Activated CD4-positive, CD25-positive, alpha-beta regulatory T cell treated with anti-CD3 and anti-CD28 coated beads, Interleukin-2, amount 50 U/mL, for 16 hours (primary cell): ENCODE measurements around the gene MARCOL.

Experiments
- DNase-seq: peaks from one replicate; pipeline ENCODE4 v3.0.0-alpha.2; 2020; ENCODE audit warnings: low read depth, low spot score

Gene MARCOL, protein sequence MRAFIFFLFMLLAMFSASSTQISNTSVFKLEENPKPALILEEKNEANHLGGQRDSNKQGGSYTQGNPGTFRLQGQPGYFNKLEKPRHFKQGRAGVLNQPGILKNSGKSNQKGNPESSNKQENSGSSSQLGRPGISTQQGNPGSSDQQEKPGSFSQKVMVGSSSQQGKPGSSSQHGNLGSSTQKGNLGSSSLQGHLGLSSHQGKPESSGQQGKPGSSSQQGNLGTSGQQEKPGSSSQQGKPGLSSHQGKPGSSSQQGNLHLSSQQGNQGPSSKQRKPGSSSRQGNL

DNA sequence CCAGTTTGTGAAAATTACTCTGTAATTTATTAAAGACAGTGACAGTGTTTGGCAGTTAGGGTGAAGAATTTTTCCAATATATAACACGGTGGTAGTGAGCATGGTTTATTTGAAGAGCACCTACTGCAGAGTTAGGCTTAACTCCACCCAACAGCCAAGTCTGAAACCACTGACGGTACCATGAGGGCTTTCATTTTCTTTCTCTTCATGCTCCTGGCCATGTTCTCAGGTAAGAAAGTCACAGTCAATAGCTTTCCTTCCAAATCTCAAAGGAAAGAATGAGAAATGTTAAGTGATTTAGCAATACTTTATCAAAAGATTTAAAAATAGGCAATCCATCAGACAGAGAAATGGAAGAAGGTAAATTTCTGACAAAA is at the start of gene MARCOL:
Gene MARCOL, plus strand, starts transcription at position 108 of the 377 bp plus-strand sequence. Its CDS starts 73 bp downstream, at position 181.
- no peak for DNase-seq

DNA sequence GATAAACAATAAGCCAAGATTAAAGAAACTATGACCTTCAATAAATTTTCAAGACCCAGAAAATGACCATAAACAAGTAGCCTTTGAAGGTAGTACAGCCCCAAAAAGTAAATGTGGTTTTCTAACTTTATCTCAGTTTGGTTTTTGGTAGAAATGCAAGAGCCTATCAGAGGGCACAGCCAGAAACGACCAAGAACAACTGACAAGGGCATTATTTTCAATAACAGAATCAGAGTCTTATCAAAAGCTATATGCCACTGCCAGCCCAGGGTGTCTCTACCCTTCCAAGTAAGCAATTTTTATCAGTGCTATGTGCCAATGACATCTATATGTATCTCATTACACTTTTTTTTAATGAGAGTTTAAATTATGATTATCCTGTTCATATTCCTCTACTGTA is 47.3 kb upstream of the MARCOL start:
- DNase-seq: no peak

DNA sequence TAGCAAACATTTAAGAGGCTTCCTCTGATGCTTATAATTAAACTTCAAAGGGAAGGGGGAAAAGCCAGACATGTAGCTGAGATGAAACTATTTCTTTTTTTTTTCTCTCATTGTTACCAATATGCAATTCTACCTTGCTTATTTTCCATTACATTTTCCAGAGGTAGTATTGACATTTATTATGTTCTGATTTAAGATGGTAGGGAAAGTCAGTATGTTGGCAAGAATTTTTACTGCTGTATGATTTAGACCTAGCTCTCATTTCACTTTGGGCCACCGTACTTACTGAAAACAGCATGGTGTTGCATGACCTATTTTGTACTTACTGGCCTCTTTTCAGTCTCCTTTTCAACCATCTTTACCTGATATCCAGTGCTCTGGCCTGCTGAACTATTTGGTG is 45.1 kb upstream of the MARCOL start:
- no peak for DNase-seq

DNA sequence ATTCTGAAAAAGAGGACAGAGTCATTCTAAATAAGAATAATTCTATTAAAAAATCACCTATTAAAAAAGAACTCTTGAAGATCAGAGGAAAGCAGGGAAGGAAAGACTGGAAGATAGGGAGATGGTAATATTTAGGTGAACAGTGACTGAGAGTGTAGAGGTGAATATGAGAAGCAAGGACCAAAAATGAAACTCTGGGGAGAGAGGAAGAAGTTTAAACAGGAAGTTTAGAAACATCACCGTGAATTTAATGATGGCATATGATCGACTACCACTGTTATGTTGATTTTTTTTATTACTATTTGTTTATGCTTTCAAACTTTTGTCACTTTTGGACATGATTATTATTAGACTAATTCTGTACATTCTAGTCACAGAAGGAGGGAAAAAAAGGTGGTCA is 37.2 kb upstream of the MARCOL start:
- no peak for DNase-seq

DNA sequence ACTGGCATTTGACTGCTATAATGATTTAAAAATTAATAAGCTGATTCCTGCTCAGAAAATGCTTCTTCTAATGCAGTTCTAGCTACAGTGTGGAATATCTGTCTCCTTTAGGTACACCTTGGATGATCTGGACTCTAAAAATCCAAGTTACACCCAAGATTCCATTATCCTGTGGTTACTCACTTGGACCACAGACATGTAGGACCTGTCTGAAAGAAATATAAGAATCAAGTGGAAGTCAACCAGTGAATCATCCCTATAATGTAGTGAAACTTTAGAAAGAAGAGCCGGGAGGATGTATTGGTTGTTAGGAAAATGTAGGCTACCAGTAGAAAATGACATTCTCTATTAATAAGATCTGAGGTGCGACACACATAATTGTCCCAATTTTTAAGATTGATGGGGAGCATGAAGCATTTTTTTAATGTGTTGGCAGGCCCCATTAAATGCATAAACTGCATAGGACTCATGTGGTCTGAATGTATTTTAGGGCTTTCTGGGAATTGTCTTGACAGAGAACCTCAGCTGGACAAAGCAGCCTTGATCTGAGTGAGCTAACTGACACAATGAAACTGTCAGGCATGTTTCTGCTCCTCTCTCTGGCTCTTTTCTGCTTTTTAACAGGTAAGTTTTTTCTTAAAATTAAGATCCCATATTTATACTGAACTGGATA is 35.7 kb upstream of the MARCOL start, which contains the start of gene SPINK6:
Gene SPINK6, plus strand, starts transcription at position 512 of the 673 bp plus-strand sequence. Its CDS starts 55 bp downstream, at position 567.
- DNase-seq: no peak

DNA sequence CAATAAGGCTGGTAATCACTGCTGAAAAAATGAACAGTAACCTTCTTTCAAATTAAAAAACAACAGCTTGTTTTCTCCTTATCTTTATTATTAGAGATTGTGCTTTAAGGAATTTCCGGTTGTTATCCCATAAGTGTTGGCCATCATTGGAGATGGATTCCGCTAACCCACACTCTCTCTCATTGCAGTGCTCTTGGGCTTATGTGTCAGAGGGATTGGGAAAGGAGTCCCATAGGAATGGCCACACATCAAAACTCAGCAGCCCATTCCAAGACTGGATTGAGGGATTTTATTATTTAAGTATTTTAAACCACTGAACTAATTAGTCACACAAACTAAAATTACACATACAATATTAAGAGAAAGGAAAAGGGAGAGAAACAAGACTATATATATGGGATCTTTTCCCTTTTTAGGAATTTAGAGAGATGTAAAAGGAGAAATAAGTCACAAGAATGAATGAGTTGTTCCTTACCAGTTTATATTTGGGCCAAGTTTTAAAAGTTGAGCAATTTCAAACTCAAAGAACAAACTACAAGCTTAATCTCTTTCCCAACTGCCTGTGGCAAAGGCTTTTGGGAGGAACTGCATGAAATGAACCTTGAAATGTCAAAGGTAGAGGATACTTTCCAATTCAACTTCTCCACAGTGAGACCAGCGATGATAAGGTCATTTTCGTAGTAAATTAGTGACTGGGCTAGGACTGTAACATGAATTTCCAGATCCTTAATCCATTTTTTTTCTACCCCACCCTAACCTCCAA is 33.1 kb upstream of the MARCOL start:
- DNase-seq: no peak

DNA sequence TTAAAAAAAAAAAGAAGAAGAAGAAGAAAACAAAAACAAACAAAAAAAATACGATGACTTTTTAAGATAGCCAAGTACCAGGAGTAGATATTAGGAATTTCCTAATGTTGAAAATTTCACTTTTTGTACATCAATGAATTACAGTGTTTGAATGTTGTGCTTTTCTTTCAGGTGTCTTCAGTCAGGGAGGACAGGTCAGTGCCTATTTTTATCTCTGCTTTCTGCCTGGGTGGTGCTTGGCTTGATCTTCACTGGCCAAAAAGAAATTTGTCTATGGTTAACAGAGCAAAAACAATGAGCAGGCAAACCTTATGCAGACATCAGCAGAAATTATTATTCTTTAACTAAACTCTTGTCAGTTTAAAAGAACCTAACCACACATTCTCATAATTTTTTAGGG is 32.5 kb upstream of the MARCOL start:
- no peak for DNase-seq

DNA sequence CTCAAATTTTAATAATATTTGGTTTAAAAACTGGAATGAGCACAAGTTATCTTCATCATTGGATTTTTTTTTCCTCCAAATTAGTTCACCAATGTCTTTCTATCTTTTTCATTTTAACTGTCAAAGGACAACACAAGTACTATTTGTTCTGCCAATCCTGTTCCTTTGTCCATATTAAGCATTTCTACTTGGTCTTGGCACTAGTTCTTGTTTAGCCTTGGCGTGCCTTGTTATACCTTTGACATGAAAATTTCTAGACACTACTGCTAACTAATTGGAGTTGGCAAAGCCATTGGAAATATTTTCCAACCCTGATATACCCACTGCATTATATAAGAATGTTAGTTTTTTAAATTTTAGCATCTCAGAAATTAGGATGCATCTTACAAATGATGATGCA is 31.7 kb upstream of the MARCOL start:
- DNase-seq: no peak

DNA sequence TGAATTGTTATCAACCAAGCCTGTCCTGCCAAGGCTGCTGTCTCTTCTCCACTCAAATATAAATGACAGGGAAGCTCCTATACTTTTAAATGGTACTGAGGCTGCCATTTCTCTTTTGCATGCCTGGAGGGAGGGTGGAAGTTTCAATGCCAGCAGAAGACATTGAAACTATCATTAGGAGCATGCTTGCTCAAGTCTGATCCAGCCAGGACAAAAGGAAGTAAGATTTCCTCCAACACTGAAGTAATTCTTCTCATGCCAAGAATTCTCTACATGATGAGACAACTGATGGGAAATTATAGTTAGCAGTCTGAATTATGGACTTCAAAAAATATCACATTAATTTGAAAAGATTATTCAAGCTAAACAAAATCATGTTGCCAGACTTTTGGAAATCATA is 30.1 kb upstream of the MARCOL start:
- no peak for DNase-seq

DNA sequence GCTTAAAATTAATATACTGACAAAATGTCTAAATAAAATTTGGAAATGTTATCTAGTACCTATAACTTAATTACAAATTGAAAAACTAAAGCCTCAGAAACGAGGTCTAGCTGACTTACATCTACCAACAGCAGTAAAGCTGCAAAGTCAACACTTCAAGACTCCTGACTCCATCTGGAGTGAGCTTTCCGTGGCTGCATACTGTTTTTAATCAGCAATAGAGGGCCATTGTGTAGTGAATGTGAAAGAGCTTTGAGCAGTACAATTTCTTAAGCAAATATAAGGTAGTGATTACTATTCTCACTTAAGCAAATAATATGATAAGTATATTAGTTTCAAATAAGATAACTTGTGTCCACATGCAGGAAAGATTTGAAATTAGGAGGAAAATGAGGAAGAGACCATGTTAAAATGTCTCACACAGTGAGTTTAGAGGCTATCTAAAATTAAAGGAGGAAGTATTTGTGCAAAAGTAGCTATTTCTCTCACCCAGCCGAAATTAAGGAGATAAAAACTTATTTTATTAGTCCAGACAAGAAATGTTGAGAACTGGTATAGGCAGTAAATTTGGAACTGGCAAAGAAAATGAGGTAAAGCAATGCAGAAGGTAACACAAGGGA is 29.1 kb upstream of the MARCOL start:
- DNase-seq: no peak

DNA sequence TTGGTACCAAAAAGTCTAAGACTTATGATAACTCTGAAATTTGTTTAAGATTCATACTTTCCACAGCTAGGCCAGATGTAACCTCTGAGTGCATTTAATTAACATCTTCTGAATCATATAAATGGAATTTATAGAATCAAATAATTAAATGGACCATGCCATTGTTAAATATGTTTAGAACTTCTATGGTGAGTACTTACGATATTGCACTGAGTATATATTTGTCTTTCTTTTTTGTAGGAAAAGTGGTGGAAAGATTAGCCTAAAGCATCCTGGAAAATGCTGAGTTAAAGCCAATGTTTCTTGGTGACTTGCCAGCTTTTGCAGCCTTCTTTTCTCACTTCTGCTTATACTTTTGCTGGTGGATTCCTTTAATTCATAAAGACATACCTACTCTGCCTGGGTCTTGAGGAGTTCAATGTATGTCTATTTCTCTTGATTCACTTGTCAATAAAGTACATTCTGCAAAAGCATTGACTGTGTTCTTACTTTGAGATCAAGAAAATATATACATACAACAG is 23.6 kb upstream of the MARCOL start:
- DNase-seq: no peak

DNA sequence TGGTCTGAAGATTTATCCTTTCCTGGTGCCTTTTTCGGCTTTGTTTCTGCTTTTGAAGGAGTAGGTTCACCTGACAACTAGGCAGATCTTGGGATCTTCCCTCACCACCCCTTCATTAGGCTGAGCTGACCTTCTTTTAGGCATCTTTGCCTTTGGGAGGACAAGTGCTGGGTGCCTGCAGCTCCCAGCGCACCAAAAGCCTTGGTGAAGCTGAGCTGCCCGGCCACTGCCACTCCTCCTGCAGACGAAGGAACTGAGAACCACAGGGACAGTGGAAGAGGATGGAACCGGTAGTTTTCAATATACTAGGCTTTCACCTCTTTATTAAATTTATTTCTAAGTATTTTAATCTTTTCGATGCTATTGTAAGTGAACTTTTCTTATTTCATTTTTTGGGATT is 16.8 kb upstream of the MARCOL start:
- DNase-seq: no peak

DNA sequence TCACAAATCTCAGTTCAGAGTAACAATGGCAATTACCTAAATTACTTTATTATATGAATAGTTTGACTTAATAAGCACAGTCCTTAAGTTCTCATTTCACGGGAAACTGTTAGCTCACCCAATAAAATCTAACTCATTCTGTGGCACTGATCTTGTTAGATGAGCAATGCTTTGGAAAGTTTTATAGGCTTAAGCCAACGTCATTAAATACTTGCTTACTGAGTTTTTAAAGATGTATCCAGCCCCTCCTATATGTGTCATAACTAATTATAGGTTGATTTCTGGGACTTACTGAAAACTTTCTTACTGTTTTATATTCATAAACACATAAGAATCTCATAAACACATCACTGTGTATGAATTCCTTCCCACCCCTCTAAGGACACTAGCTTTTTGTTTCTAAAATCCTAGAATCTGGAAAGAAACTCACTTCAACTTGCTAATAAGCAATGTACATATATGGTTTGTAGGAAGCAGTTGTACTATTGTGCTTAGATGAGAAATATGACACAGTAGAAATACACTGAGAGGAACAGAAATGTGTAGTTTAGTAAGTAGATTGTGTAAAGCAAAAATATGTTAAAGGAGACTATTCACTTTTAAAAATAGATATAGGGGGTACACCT is 14.1 kb upstream of the MARCOL start:
- no peak for DNase-seq

DNA sequence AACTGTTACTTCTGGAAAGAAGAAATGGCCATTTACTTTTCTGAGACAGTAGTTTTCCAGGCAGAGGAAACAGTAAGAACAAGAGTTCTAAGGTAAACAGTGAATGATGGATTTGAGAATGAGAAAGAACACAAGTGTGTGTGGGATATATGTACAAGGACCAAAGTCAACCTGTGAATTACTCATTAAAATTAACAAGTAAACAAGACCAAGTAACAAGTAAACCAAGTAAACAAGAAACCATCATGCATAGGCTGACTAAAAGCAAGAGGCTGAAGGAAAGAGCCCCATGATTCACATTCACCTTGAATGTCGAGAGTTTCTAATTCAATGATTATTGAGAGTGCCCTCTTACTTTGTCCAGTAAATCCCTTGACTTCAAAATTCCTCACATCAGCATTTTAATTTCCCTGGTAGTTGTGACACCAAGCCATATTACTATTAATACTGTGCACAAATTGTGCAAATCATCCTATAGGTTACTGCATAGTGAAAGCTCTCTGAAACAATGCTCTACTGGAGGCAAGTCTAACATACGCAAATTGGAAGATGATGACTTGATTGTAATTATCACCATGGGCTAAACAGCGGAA is 9.8 kb upstream of the MARCOL start:
- DNase-seq: no peak

DNA sequence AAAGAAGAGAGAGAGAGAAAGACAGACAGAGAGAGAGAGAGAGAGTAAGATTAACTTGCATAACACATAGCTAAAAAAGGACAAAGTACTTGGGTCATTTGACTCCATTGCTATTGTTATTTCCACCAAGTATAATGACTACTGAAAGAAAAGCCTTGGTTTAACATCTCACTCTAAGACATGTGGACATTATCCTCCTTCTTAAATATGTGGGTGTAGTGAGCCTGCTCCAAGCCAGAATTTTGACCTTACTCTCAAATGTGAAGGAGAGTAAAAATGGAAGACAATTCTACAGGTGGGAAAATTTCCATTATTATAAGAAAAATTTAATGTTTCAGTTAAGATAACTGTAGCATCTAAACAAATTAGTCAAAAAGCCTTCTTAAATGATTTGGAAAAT is 8.5 kb upstream of the MARCOL start:
- DNase-seq: no peak

DNA sequence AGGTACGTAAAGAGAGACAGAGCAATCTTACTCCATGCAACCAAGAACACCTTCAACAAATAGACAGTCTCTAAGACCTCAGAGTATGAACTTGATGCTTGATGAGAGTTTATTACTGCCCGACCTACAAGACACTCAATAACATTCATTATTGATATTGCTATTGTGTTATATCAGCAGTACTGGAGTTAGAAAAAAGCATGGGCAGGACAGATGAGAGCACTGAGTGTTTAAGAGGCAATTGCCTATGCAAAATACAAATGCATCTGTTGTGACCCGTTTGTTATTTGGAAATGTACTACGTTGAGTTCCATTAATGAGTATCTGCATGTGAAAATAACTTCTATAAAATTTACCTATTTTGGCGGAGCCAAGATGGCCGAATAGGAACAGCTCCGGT is 8.1 kb upstream of the MARCOL start:
- DNase-seq: no peak

DNA sequence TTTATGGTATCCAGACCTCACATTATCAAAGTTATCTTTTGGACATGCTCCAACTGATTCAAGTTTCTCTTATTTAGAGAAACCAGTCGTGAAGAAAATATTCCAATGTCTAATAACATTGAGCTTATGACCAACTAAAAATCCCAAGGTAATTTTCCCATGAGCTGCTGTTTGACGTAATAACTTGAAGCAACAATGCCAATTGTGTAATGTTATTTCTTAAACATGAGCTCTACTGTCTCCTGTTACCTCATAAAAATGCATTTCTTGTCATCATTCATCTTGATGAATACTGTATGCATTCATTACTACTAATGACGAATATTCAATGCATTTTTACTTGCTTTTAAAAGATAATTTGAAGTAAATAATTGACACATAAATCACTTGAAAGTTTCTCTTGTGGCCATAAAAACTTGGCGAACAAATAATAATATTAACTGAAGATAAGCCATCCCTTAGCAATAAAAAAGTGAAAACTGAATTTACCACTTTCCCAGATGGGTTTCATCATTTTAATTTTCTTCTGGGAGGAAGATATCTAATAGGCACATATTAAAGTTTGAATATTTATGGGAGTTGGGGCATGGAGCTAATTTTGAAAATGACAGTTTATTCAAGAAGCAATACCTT is 424 bp upstream of the MARCOL start:
- no peak for DNase-seq

DNA sequence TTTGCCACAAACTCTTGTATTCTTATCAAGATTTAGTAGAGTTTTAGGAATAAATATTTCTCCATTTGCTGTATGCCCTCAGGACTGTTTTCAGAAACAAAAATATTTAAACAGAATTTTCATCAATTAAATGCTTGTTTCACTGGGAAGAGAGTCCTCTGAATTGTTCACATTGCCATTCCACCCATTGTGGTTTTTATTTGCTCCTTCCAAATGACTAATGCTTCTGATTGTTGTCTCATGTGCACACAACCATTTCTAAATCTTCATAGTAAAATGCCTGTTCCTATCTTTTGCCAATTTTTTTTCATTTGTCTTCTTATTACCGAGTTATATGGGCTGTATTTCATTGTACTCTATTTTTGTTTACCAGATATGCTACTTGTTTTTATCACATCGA is 10.6 kb downstream of the MARCOL start:
- DNase-seq: no peak

DNA sequence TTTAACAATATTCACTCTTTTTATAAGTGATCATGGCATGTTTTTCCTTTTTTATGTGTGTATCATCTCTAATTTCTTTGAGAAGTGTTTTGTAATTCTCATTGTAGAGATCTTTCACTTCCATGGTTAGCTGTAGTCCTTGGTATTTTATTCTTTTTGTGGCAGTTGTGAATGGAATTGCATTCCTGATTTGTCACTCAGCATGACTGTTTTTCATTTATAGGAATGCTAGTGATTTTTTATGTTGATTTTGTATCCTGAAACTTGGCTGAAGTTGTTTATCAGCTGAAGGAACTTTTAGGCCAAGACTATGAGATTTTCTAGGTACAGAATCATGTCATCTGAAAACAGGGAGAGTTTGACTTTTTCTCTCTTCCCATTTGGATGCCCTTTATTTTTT is 17.1 kb downstream of the MARCOL start:
- no peak for DNase-seq

DNA sequence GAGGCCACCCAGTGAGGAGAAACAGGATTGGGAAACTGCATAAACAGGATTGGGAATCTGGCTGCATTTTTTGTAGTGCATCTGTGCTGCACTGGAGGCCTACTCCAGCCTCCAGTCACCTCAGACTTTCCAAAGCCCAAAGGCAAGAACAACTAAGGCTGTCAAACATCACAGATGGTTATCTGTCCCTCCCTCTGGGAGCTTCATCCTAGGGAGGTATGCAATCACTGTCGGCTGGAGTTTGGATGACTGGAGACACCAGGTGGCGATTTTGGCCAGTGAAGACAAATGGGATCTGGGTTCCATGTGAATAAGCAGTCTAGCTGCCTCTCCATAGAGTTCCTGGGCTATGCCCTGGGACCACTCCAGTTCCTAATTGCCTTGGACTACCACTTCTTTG is 21.0 kb downstream of the MARCOL start:
- DNase-seq: no peak

DNA sequence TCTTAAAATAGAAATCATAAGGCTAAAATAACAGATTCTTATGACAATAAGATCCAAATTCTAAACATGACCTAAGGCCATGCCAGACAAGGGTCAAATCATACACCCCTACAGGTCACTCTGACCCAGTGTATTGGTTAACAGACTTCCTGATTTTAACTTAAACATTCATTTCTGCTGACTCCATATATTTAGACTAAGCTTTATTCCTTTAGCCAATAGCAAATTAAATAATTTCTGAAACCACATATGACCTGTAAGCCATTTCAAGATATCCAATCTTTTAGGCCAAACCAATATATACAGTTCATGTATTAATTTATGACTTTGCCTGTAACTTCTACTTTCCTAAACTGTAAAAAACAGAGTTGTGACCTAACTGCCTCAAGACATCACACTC is 22.9 kb downstream of the MARCOL start:
- DNase-seq: no peak
